Pancreas (tissue), 10 donors: Measurements from ENCODE around the gene NCAPH2. TPM values are rescaled to one million over a fixed set of nuclear protein-coding genes. Genes with fewer than 3 reads are reported as not detected.

Experiments used
- ATAC-seq, 4 donors: fragments of 200-7000 bp; cut with Tn5 transposase; one replicate each; pipeline versions ENCODE4 v1.8.0 to v1.9.1; 2020; ENCODE audit warnings: mild to moderate bottlenecking in 4 of 4, moderate library complexity in 4 of 4
- DNase-seq, 6 donors: peaks; one replicate each; pipeline ENCODE4 v3.0.0-alpha.2; 2020
- FAIRE-seq: peaks from 2 replicates; lab custom pipeline; 2012; peaks lifted over from hg19 to GRCh38; lab: Jason Lieb, UNC
- H3K27ac ChIP-seq, 4 donors: fragments of 200-600 bp; sonication (generic); 1 replicate in 3 of 4; 2 replicates in 1 of 4; pipeline versions ENCODE4 v1.5.0 to v1.8.0; 2020
- H3K27me3 ChIP-seq, 4 donors: fragments of 200-600 bp; one replicate each; pipeline ENCODE4 v1.8.0; 2021
- H3K36me3 ChIP-seq, 3 donors: fragments of 200-600 bp; sonication (generic) in 1 of 3; one replicate each; pipeline versions ENCODE4 v1.5.0 to v1.8.0; 2020 to 2021
- H3K4me1 ChIP-seq, 3 donors: fragments of 200-600 bp; one replicate each; pipeline ENCODE4 v1.8.0; 2021
- H3K4me3 ChIP-seq, 4 donors: fragments of 200-600 bp; sonication (generic) in 2 of 4; one replicate each; pipeline versions ENCODE4 v1.5.0 to v1.8.0; 2020 to 2021
- H3K9me3 ChIP-seq, 4 donors: fragments of 200-600 bp; one replicate each; pipeline ENCODE4 v1.8.0; 2021
- WGBS, 2 donors: extraction: QIAGEN DNeasy Blood & Tissue Kit; methylation state at CpG; one replicate each; pipeline ENCODE4 v1.1.7; 2013; 5-methylcytosine and 5-hydroxymethylcytosine counted together
- intact Hi-C, 3 donors: fragments of 100-400 bp; cut with DNase I; formaldehyde crosslinking; loops; one replicate each; pipeline versions ENCODE4 v1.11.1 to v1.14.2; 2022
- polyA plus RNA-seq, 2 donors: library from polyadenylated mRNA; stranded (reverse); fragments of 200-250 nt; gene quantifications; one replicate each; pipeline ENCODE4 v1.2.3, GENCODE V29; 2013
- total RNA-seq, 6 donors: library from RNA; stranded (reverse); fragmentation: NEBNext Ultra II Directional in 4 of 6; extraction: Animal tissue kit (Norgen Biotek cat#: 25700) in 4 of 6; gene quantifications; one replicate each; pipeline versions ENCODE4 v1.2.1 to v1.2.4, GENCODE V29; 2021 to 2023
- TF ChIP-seq, protein P1 (sequence below), 4 donors: fragments of 200-600 bp; sonication (generic) in 3 of 4; IDR thresholded peaks; one replicate each; pipeline versions ENCODE4 v1.5.0 to v1.8.0; 2021; ENCODE audit warnings: antibody characterized with exemption in 4 of 4
- donor health status: healthy with polysubstance abuse.
- donor health status: DM: no; HTN: no; CAD: no; lungs with moderate emphysema.
- donor health status: DM: no; HTN: no; CAD: no.
- donor health status: control.
- donor health status: control.
- donor health status: Bipolar disorder and iron deficiency.
- donor health status: DM: yes; HTN: yes; CAD: no.
- donor health status: DM: no; HTN: no; CAD: no.
- donor health status: DM: no; HTN: no; CAD: no.
- donor health status: DM: yes; HTN: yes; CAD: no.

NCAPH2 gene
- total and polyA plus RNA-seq, 8 donors: 15.9 to 70.1 (median 24.2) TPM

DNA sequence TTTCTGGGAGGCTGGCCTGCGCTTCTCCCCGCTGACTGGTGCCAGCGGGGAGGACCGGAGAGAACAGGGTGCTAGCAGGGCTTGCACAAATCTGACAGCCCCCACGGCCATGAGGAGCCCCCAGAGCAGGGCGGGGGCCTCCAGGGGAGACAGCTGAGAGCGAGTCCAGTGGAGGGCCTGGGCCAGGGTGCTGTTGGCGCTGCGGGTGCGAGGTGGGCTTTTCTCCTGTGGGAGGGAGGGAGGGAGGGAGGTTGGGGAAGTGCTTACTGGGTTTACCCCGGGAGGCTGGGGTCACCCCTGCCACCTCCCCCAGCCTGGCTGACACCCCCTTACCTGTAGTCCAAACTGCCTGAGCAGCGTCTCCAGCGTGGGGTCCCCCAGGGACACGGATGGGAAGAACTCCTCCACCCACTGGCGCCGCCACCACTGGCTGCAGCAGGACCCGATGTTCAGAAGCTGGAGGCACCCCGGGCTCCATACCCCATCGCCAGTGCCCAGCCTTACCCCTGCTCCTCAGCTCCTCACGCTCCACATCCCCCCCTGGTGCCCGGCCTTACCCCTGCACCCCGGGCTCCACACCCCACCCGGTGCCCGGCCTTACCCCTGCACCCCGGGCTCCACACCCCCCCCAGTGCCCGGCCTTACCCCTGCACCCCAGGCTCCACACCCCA is 4.4 kb upstream of the NCAPH2 start:
- peak in 3 of 6 donors; percentile 42 to 85 (median 57) for DNase-seq
- intact Hi-C loops: loop anchor here in 1 of 3 donors (10.0 kb wide), 1 partner anchor 259 kb away; the partner anchor contains the start of gene TUBGCP6
- Histone ChIP-seq H3K36me3 (peaks cover 0 to 15% (median 0%) of the 10 kb centered on the region in 3 donors), H3K27me3 (no peaks in the 10 kb centered on the region), H3K9me3 (no peaks in the 10 kb centered on the region), H3K27ac (no peak overlapping the region), H3K4me1 (peaks cover 0 to 10% (median 0%) of the 10 kb centered on the region in 3 donors), H3K4me3 (no peak overlapping the region)
- FAIRE-seq: no peak
- TF ChIP-seq, protein P1, sequence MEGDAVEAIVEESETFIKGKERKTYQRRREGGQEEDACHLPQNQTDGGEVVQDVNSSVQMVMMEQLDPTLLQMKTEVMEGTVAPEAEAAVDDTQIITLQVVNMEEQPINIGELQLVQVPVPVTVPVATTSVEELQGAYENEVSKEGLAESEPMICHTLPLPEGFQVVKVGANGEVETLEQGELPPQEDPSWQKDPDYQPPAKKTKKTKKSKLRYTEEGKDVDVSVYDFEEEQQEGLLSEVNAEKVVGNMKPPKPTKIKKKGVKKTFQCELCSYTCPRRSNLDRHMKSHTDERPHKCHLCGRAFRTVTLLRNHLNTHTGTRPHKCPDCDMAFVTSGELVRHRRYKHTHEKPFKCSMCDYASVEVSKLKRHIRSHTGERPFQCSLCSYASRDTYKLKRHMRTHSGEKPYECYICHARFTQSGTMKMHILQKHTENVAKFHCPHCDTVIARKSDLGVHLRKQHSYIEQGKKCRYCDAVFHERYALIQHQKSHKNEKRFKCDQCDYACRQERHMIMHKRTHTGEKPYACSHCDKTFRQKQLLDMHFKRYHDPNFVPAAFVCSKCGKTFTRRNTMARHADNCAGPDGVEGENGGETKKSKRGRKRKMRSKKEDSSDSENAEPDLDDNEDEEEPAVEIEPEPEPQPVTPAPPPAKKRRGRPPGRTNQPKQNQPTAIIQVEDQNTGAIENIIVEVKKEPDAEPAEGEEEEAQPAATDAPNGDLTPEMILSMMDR (IDR thresholded peaks at IDR 0.05): no peak
- 75 to 92% methylated on average over 12 to 25 of the region's 26 CpGs for WGBS, 2 donors
- ATAC-seq: no peak

GRCh38 chr22:50504369-50505211 is 3.4 kb upstream of the NCAPH2 start:
- intact Hi-C loops: loop anchor here in 2 of 3 donors (5.0 to 10.0 kb wide), 2 partner anchors 257 to 260 kb away; partner anchors contain the start of gene TUBGCP6 (in 2 of the 2)
- 43 to 52% methylated on average over 34 to 44 of the region's 44 CpGs for WGBS, 2 donors

GRCh38 chr22:50505276-50505775 is 2.7 kb upstream of the NCAPH2 start:
- H3K9me3 ChIP-seq: no peaks in the 10 kb centered on the region
- WGBS, 2 donors: 45 to 48% methylated on average over 14 of the region's 14 CpGs
- DNase-seq (no peak), ATAC-seq (peak in 2 of 4 donors; percentile 1 to 7), FAIRE-seq (no peak)
- peaks cover 0 to 13% (median 0%) of the 10 kb centered on the region in 3 donors for H3K4me1 ChIP-seq
- H3K27me3 ChIP-seq: no peaks in the 10 kb centered on the region
- H3K4me3 ChIP-seq: peak overlapping the region in 3 of 4 donors; percentile 68 to 90 (median 87)
- peaks cover 0 to 15% (median 0%) of the 10 kb centered on the region in 3 donors for H3K36me3 ChIP-seq
- TF ChIP-seq, protein P1 (IDR thresholded peaks at IDR 0.05): no peak
- intact Hi-C loops: loop anchor here in 2 of 3 donors (5.0 to 10.0 kb wide), 2 partner anchors 258 to 261 kb away; partner anchors contain the start of gene TUBGCP6 (in 2 of the 2)
- H3K27ac ChIP-seq: peak overlapping the region in 2 of 4 donors; percentile 66 to 74

More at GRCh38 chr22:50504369-50505211, 3.4 kb upstream of the NCAPH2 start:
- peak overlapping the region in 2 of 4 donors; percentile 66 to 74 for H3K27ac ChIP-seq
- H3K36me3 ChIP-seq: peaks cover 0 to 15% (median 0%) of the 10 kb centered on the region in 3 donors
- H3K9me3 ChIP-seq: no peaks in the 10 kb centered on the region
- peak; percentile 64 to 93 (median 86) for DNase-seq
- peaks cover 0 to 13% (median 0%) of the 10 kb centered on the region in 3 donors for H3K4me1 ChIP-seq
- peak in 3 of 4 donors; percentile 7 to 32 (median 16) for ATAC-seq
- peak overlapping the region in 3 of 4 donors; percentile 5 to 87 (median 18) for H3K4me3 ChIP-seq
- FAIRE-seq: no peak
- TF ChIP-seq, protein P1 (IDR thresholded peaks at IDR 0.05): no peak
- H3K27me3 ChIP-seq: no peaks in the 10 kb centered on the region

- Histone ChIP-seq H3K27me3 (no peaks in the 10 kb centered on the region), H3K4me3 (peak overlapping the region; percentile 68 to 90 (median 83)), H3K9me3 (no peaks in the 10 kb centered on the region), H3K4me1 (peaks cover 0 to 13% (median 0%) of the 10 kb centered on the region in 3 donors), H3K36me3 (peaks cover 0 to 15% (median 0%) of the 10 kb centered on the region in 3 donors), H3K27ac (peak overlapping the region; percentile 22 to 74 (median 67))
- WGBS, 2 donors: 44 to 53% methylated on average over 38 to 41 of the region's 41 CpGs
- DNase-seq (peak in 5 of 6 donors; percentile 52 to 89 (median 75)), ATAC-seq (peak; percentile 6 to 52 (median 42)), FAIRE-seq (no peak)
- intact Hi-C loops: loop anchor here in 2 of 3 donors (5.0 to 10.0 kb wide), 2 partner anchors 259 to 261 kb away; partner anchors contain the start of gene TUBGCP6 (in 2 of the 2)
- TF ChIP-seq, protein P1 (IDR thresholded peaks at IDR 0.05): no peak
Observed at GRCh38 chr22:50505776-50506610, 2.0 kb upstream of the NCAPH2 start.
